Measurements from ENCODE around the gene GRIK4.

DNA sequence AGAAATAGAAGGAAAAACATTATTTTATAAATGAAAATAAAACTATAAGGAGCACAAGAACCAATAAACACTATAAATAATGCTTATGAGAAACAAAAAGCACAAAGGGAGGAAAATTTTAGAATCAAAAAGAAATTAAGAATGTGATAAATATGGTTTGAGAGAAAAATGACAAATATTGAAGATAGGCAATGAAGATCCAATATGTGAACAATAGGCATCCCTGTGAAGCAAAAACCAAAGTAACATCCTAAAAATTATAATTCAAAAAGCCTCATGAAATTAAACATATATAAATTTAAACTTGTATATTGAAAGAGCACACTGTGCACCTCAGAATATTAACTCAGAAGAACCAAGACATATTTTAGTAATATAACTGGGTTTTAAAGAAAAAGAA lies 216.2 kb downstream of the GRIK4 start:
- no peak for TF ChIP-seq POLR2A (IDR thresholded peaks at IDR 0.05)
- TF ChIP-seq, protein P1, sequence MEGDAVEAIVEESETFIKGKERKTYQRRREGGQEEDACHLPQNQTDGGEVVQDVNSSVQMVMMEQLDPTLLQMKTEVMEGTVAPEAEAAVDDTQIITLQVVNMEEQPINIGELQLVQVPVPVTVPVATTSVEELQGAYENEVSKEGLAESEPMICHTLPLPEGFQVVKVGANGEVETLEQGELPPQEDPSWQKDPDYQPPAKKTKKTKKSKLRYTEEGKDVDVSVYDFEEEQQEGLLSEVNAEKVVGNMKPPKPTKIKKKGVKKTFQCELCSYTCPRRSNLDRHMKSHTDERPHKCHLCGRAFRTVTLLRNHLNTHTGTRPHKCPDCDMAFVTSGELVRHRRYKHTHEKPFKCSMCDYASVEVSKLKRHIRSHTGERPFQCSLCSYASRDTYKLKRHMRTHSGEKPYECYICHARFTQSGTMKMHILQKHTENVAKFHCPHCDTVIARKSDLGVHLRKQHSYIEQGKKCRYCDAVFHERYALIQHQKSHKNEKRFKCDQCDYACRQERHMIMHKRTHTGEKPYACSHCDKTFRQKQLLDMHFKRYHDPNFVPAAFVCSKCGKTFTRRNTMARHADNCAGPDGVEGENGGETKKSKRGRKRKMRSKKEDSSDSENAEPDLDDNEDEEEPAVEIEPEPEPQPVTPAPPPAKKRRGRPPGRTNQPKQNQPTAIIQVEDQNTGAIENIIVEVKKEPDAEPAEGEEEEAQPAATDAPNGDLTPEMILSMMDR (IDR thresholded peaks at IDR 0.05): no peak
